SJCRH30 (cell line): Measurements from ENCODE around the gene GRAMD1C. TPM values are rescaled to one million over a fixed set of nuclear protein-coding genes. Genes with fewer than 3 reads are reported as not detected.
"Not testable (repeated sequence)": the region's sequence is repeated elsewhere in the genome, so short reads cannot be mapped to it uniquely, and the experiment has no call there.

Source experiments
- DNase-seq, 2 experiments: peaks; one replicate each; pipeline ENCODE4 v3.0.0-alpha.2; 2015 to 2020
- H3K27ac ChIP-seq: fragments of 250-450 bp; sonication (Bioruptor Pico); 2 replicates; pipeline ENCODE4 v1.5.1; 2020; ENCODE audit warnings: mild to moderate bottlenecking, moderate library complexity
- H3K27me3 ChIP-seq: fragments of 250-450 bp; sonication (Bioruptor Pico); 2 replicates; pipeline ENCODE4 v1.5.1; 2020; ENCODE audit warnings: mild to moderate bottlenecking, moderate library complexity
- H3K36me3 ChIP-seq: fragments of 250-450 bp; sonication (Bioruptor Pico); 2 replicates; pipeline ENCODE4 v1.5.1; 2020; ENCODE audit warnings: mild to moderate bottlenecking, moderate library complexity
- H3K4me1 ChIP-seq: fragments of 250-450 bp; sonication (Bioruptor Pico); 2 replicates; pipeline ENCODE4 v1.5.1; 2020; ENCODE audit warnings: mild to moderate bottlenecking, moderate library complexity
- H3K4me3 ChIP-seq: fragments of 250-450 bp; sonication (Bioruptor Pico); 2 replicates; pipeline ENCODE4 v1.5.1; 2020; ENCODE audit warnings: mild to moderate bottlenecking, moderate library complexity
- H3K9me3 ChIP-seq: fragments of 250-450 bp; sonication (Bioruptor Pico); replicated peaks from 2 replicates; pipeline ENCODE4 v1.5.1; 2020; ENCODE audit warnings: mild to moderate bottlenecking, moderate library complexity
- total RNA-seq: library from RNA; depleted of rRNA; stranded (reverse); fragments of >200 nt; shearing (Covaris generic); gene quantifications from 2 replicates; pipeline ENCODE4 v1.2.3, GENCODE V29; 2014

GRAMD1C gene
- total RNA-seq, 1 experiment from 2014 or later: 2.5 TPM

GRCh38 chr3:113839551-113839950, 963 bp downstream of the GRAMD1C start:
- Histone ChIP-seq H3K27ac (no peak overlapping the region; the same call in 1 of the 2 replicates), H3K9me3 (no peaks in the 10 kb centered on the region), H3K4me1 (peaks cover 5% of the 10 kb centered on the region), H3K36me3 (no peaks in the 10 kb centered on the region), H3K27me3 (no peaks in the 10 kb centered on the region), H3K4me3 (peak overlapping the region; percentile 74)
- no peak for DNase-seq

GRCh38 chr3:113844622-113845222, 6.1 kb downstream of the GRAMD1C start:
- Histone ChIP-seq H3K4me3 (no peak overlapping the region), H3K9me3 (no peaks in the 10 kb centered on the region), H3K4me1 (no peaks in the 10 kb centered on the region; the same call in 1 of the 2 replicates), H3K27ac (no peak overlapping the region), H3K36me3 (no peaks in the 10 kb centered on the region), H3K27me3 (no peaks in the 10 kb centered on the region)
- peak in 1 of 2 experiments; percentile 63 for DNase-seq

- Histone ChIP-seq H3K27ac (no peak overlapping the region), H3K36me3 (no peaks in the 10 kb centered on the region), H3K27me3 (no peaks in the 10 kb centered on the region), H3K4me3 (no peak overlapping the region), H3K9me3 (no peaks in the 10 kb centered on the region), H3K4me1 (no peaks in the 10 kb centered on the region)
- no peak for DNase-seq
Measured at GRCh38 chr3:113847247-113847646, 8.7 kb downstream of the GRAMD1C start.

GRCh38 chr3:113847664-113848461, 9.3 kb downstream of the GRAMD1C start:
- H3K4me1 ChIP-seq: no peaks in the 10 kb centered on the region
- H3K4me3 ChIP-seq: no peak overlapping the region
- H3K9me3 ChIP-seq: no peaks in the 10 kb centered on the region
- H3K27me3 ChIP-seq: no peaks in the 10 kb centered on the region
- H3K36me3 ChIP-seq: no peaks in the 10 kb centered on the region
- DNase-seq: no peak
- no peak overlapping the region for H3K27ac ChIP-seq

- not testable (repeated sequence) for H3K27ac ChIP-seq, H3K9me3 ChIP-seq, H3K36me3 ChIP-seq, H3K4me1 ChIP-seq, H3K27me3 ChIP-seq, H3K4me3 ChIP-seq, DNase-seq
Measured at GRCh38 chr3:113849071-113849470, 10.5 kb downstream of the GRAMD1C start.

- H3K4me1 ChIP-seq, H3K27ac ChIP-seq, H3K27me3 ChIP-seq, H3K36me3 ChIP-seq, DNase-seq, H3K9me3 ChIP-seq, H3K4me3 ChIP-seq: not testable (repeated sequence)
Measured at GRCh38 chr3:113849841-113850240, 11.3 kb downstream of the GRAMD1C start.

- H3K4me1 ChIP-seq, H3K27ac ChIP-seq, DNase-seq, H3K27me3 ChIP-seq, H3K36me3 ChIP-seq, H3K9me3 ChIP-seq, H3K4me3 ChIP-seq: not testable (repeated sequence)
Measured at GRCh38 chr3:113850391-113850790, 11.8 kb downstream of the GRAMD1C start.

- H3K4me1 ChIP-seq: no peaks in the 10 kb centered on the region
- H3K9me3 ChIP-seq: no peaks in the 10 kb centered on the region
- no peaks in the 10 kb centered on the region for H3K36me3 ChIP-seq
- no peak overlapping the region for H3K27ac ChIP-seq
- H3K4me3 ChIP-seq: no peak overlapping the region
- DNase-seq: no peak
- no peaks in the 10 kb centered on the region for H3K27me3 ChIP-seq
Measured at GRCh38 chr3:113852506-113852905, 13.9 kb downstream of the GRAMD1C start.

- Histone ChIP-seq H3K27me3 (no peaks in the 10 kb centered on the region), H3K9me3 (no peaks in the 10 kb centered on the region; the same call in 1 of the 2 replicates), H3K27ac (no peak overlapping the region), H3K36me3 (no peaks in the 10 kb centered on the region), H3K4me3 (no peak overlapping the region), H3K4me1 (no peaks in the 10 kb centered on the region)
- no peak for DNase-seq
Measured at GRCh38 chr3:113867506-113867905, 28.9 kb downstream of the GRAMD1C start.

- no peaks in the 10 kb centered on the region for H3K36me3 ChIP-seq
- no peak overlapping the region for H3K4me3 ChIP-seq
- H3K9me3 ChIP-seq: no peaks in the 10 kb centered on the region
- H3K27ac ChIP-seq: no peak overlapping the region
- no peaks in the 10 kb centered on the region for H3K4me1 ChIP-seq
- DNase-seq: no peak
- H3K27me3 ChIP-seq: no peaks in the 10 kb centered on the region
Measured at GRCh38 chr3:113873293-113873692, 34.7 kb downstream of the GRAMD1C start.

GRCh38 chr3:113873814-113874526, 35.4 kb downstream of the GRAMD1C start:
- Histone ChIP-seq H3K9me3 (no peaks in the 10 kb centered on the region), H3K27me3 (no peaks in the 10 kb centered on the region), H3K4me1 (no peaks in the 10 kb centered on the region), H3K4me3 (no peak overlapping the region), H3K27ac (no peak overlapping the region), H3K36me3 (no peaks in the 10 kb centered on the region)
- DNase-seq: no peak

- Histone ChIP-seq H3K4me3 (no peak overlapping the region), H3K9me3 (no peaks in the 10 kb centered on the region), H3K27ac (no peak overlapping the region), H3K36me3 (no peaks in the 10 kb centered on the region), H3K27me3 (no peaks in the 10 kb centered on the region), H3K4me1 (no peaks in the 10 kb centered on the region)
- no peak for DNase-seq
Measured at GRCh38 chr3:113878403-113878802, 39.8 kb downstream of the GRAMD1C start.

- Histone ChIP-seq H3K36me3 (no peaks in the 10 kb centered on the region), H3K9me3 (no peaks in the 10 kb centered on the region), H3K4me3 (no peak overlapping the region), H3K4me1 (no peaks in the 10 kb centered on the region), H3K27me3 (no peaks in the 10 kb centered on the region), H3K27ac (no peak overlapping the region)
- no peak for DNase-seq
Measured at GRCh38 chr3:113885050-113885449, 46.5 kb downstream of the GRAMD1C start.

GRCh38 chr3:113890256-113890900, 51.8 kb downstream of the GRAMD1C start:
- no peak for DNase-seq
- H3K27ac ChIP-seq: no peak overlapping the region
- no peaks in the 10 kb centered on the region for H3K9me3 ChIP-seq

GRCh38 chr3:113894927-113895326, 56.3 kb downstream of the GRAMD1C start:
- H3K27me3 ChIP-seq: no peaks in the 10 kb centered on the region
- no peaks in the 10 kb centered on the region for H3K4me1 ChIP-seq
- no peak overlapping the region for H3K27ac ChIP-seq
- no peaks in the 10 kb centered on the region for H3K36me3 ChIP-seq
- no peaks in the 10 kb centered on the region for H3K9me3 ChIP-seq
- no peak for DNase-seq
- H3K4me3 ChIP-seq: no peak overlapping the region

More at GRCh38 chr3:113890256-113890900, 51.8 kb downstream of the GRAMD1C start:
- Histone ChIP-seq H3K4me1 (no peaks in the 10 kb centered on the region), H3K27me3 (no peaks in the 10 kb centered on the region), H3K4me3 (no peak overlapping the region), H3K36me3 (no peaks in the 10 kb centered on the region)
